CD4-positive, alpha-beta T cell treated with Interleukin-17A for 1 hour (primary cell): ENCODE measurements around the gene GRHL3.

Experiments
- DNase-seq: peaks from one replicate; pipeline ENCODE4 v3.0.0-alpha.2; 2020

The GRHL3 gene

GRCh38 chr1:24403806-24404205 lies 84.6 kb downstream of the GRHL3 start:
- no peak for DNase-seq
